SK-N-SH treated with all-trans-retinoic acid at 6 μM for 48 hours (cell line): ENCODE data around the gene ASTN2.

ENCODE experiments used
- ARNTL ChIP-seq: fragments of 450-650 bp; formaldehyde crosslinking; IDR thresholded peaks from 2 replicates; pipeline ENCODE4 v1.5.0; 2020; ENCODE audit warnings: low read depth, mild to moderate bottlenecking, moderate library complexity, borderline replicate concordance
- BACH2 ChIP-seq: fragments of 250-450 bp; sonication (Bioruptor Pico); IDR thresholded peaks from 2 replicates; pipeline ENCODE4 v1.9.0; 2021; ENCODE audit warnings: mild to moderate bottlenecking, borderline replicate concordance
- CSDC2 ChIP-seq: fragments of 250-450 bp; sonication (Bioruptor Pico); IDR thresholded peaks from 2 replicates; pipeline ENCODE4 v1.5.0; 2020; ENCODE audit warnings: mild to moderate bottlenecking, moderate library complexity
- PATZ1 ChIP-seq: fragments of 250-450 bp; sonication (Bioruptor Pico); IDR thresholded peaks from 2 replicates; pipeline ENCODE4 v1.8.0; 2020; ENCODE audit warnings: mild to moderate bottlenecking, moderate library complexity, borderline replicate concordance
- RARB ChIP-seq: fragments of 250-450 bp; sonication (Bioruptor Pico); IDR thresholded peaks from 2 replicates; pipeline ENCODE4 v1.8.0; 2021; ENCODE audit warnings: mild to moderate bottlenecking, moderate library complexity
- SNAI2 ChIP-seq: fragments of 250-450 bp; sonication (Bioruptor Pico); IDR thresholded peaks from 2 replicates; pipeline ENCODE4 v1.5.0; 2020; ENCODE audit warnings: mild to moderate bottlenecking, moderate library complexity
- ZNF70 ChIP-seq: fragments of 450-650 bp; formaldehyde crosslinking; IDR thresholded peaks from 2 replicates; pipeline ENCODE4 v1.5.0; 2020; ENCODE audit warnings: mild to moderate bottlenecking, moderate library complexity
- TF ChIP-seq, protein P1 (sequence below): fragments of 250-450 bp; sonication (Bioruptor Pico); IDR thresholded peaks from 2 replicates; pipeline ENCODE4 v1.8.0; 2021; ENCODE audit warnings: low read depth, mild to moderate bottlenecking, moderate library complexity, borderline replicate concordance

- TF ChIP-seq CSDC2 (CRISPR knock-in tag) (no peak), ZNF70 (CRISPR knock-in tag) (no peak), RARB (CRISPR knock-in tag) (no peak), PATZ1 (CRISPR knock-in tag) (no peak), SNAI2 (CRISPR knock-in tag) (no peak), ARNTL (no peak), BACH2 (CRISPR knock-in tag) (no peak)
- TF ChIP-seq, protein P1, sequence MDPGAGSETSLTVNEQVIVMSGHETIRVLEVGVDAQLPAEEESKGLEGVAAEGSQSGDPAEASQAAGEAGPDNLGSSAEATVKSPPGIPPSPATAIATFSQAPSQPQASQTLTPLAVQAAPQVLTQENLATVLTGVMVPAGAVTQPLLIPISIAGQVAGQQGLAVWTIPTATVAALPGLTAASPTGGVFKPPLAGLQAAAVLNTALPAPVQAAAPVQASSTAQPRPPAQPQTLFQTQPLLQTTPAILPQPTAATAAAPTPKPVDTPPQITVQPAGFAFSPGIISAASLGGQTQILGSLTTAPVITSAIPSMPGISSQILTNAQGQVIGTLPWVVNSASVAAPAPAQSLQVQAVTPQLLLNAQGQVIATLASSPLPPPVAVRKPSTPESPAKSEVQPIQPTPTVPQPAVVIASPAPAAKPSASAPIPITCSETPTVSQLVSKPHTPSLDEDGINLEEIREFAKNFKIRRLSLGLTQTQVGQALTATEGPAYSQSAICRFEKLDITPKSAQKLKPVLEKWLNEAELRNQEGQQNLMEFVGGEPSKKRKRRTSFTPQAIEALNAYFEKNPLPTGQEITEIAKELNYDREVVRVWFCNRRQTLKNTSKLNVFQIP: no peak
Observed at GRCh38 chr9:116945817-116946216, 469.0 kb downstream of the ASTN2 start.
